Bronchial smooth muscle cell (primary cell): ENCODE measurements around the gene RTL3. TPM values are rescaled to one million over a fixed set of nuclear protein-coding genes. Genes with fewer than 3 reads are reported as not detected.

Experiments used
- total RNA-seq: library from RNA; depleted of rRNA; stranded (reverse); fragments of >200 nt; gene quantifications from 2 replicates; pipeline ENCODE4 v1.2.1, GENCODE V29; 2014

The RTL3 gene, protein sequence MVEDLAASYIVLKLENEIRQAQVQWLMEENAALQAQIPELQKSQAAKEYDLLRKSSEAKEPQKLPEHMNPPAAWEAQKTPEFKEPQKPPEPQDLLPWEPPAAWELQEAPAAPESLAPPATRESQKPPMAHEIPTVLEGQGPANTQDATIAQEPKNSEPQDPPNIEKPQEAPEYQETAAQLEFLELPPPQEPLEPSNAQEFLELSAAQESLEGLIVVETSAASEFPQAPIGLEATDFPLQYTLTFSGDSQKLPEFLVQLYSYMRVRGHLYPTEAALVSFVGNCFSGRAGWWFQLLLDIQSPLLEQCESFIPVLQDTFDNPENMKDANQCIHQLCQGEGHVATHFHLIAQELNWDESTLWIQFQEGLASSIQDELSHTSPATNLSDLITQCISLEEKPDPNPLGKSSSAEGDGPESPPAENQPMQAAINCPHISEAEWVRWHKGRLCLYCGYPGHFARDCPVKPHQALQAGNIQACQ
- under 0.01 TPM in 1 of 2 replicates, not detected in the other for total RNA-seq

DNA sequence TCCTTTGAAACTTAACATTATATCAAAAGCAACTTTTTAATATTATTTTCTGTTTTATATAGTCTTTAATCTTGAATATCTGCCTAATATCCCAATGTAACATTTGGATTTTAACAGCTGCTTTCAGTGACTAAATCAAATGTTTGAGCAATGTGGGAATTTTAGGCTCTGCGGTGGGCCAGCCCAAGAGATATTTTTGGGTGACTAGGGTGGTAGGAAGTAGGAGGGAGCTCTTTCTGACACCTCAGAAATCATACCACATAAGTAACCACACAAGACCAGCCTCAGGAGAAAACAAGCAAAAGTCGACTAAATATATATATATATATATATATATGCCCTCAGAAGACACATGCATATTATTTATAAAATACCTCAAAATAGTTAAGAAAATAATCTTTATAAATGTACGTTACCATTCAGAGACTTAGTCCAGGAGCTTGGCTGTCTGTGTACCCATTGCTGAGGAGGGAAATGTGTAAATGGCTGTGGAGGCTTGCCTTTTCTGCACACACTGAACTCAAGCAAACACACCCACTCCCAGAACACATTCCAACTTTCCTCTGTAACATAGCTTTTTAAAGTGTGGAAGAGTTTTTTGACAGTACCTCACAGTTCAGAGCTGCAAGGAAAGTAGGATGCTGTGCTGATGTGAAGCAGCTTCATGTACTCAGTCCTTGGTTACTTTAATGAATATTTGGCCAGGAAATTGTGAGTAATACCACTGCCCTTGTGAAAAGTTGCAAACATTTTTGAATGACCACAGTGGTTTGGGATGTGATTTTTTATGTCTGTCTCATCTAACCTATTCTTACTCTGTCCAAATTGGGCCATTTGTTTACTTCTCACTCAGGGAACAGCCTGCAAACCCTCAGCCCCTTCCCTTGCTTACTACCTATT lies at the start of gene RTL3:
Gene RTL3, minus strand, starts transcription at position 484 of the 900 bp plus-strand sequence. CDS start 908 bp downstream, outside the sequence.

Other genes with a start within 250 kb of the RTL3 start
- gene LPAR4, start 88.4 kb upstream of the RTL3 start, total RNA-seq = 0.16 and 0.34 TPM in 2 replicates